Measurements from ENCODE around the gene ZFHX2. TPM values are rescaled to one million over a fixed set of nuclear protein-coding genes. Genes with fewer than 3 reads are reported as not detected.
"Not testable (repeated sequence)": the region's sequence is repeated elsewhere in the genome, so short reads cannot be mapped to it uniquely, and the experiment has no call there.

ZFHX2 gene
- total RNA-seq, result 12.5 TPM

- DNase-seq (ENCODE audit: low spot score), result peak; percentile 87
Observed at GRCh38 chr14:23551266-23552028, at the start of gene ZFHX2. Gene ZFHX2 (minus strand): TSS chr14:23551765. CDS start chr14:23535325, 16,440 bp downstream.

GRCh38 chr14:23600806-23601205 is 49.2 kb upstream of the ZFHX2 start:
- no peak for DNase-seq (ENCODE audit: low spot score)

GRCh38 chr14:23600322-23600707 is 48.8 kb upstream of the ZFHX2 start:
- DNase-seq (ENCODE audit: low spot score), result no peak

- not testable (repeated sequence) for DNase-seq (ENCODE audit: low spot score)
Observed at GRCh38 chr14:23594191-23594590, 42.6 kb upstream of the ZFHX2 start.

- no peak for DNase-seq (ENCODE audit: low spot score)
Observed at GRCh38 chr14:23590198-23590597, 38.6 kb upstream of the ZFHX2 start.

DNA sequence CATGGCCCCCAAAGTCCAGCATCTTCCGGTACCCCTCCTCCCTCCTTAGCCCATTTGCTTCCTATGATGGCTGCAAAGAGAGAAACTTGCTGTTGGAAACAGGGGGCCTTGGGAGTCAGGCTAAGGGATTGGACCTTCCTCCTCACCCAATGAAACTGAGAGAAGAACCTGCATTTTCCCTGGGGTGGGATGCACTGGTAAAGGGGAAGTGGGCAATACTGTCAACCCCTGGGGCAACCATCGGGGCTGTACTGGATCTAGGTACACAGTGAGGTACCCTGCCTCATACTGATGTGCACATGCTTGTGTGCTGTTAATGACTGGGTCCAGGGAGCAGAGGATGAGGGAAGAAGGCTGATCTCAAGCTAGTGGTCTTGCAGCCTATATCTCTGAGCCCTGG is 38.0 kb upstream of the ZFHX2 start:
- DNase-seq (ENCODE audit: low spot score), result no peak

- peak; percentile 91 for DNase-seq (ENCODE audit: low spot score)
Observed at GRCh38 chr14:23588884-23589598, 37.5 kb upstream of the ZFHX2 start.

DNA sequence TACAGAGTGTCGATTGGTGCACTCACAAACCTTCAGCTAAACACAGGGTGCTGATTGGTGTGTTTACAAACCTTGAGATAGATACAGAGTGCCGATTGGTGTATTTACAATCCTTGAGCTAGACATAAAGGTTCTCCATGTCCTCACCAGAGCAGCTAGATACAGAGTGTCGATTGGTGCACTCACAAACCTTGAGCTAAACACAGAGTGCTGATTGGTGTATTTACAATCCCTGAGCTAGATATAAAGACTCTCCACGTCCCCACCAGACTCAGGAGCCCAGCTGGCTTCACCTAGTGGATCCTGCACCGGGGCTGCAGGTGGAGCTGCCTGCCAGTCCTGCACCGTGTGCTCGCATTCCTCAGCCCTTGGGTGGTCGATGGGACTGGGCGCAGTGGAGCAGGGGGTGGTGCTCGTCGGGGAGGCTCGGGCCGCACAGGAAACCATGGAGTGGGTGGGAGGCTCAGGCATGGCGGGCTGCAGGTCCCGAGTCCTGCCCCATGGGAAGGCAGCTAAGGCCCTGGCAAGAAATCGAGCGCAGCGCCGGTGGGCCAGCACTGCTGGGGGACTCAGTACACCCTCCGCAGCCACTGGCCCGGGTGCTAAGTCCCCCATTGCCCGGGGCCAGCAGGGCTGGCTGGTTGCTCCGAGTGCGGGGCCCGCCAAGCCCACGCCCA is 33.1 kb upstream of the ZFHX2 start:
- not testable (repeated sequence) for DNase-seq (ENCODE audit: low spot score)

GRCh38 chr14:23583761-23584526 is 32.4 kb upstream of the ZFHX2 start:
- DNase-seq (ENCODE audit: low spot score), result not testable (repeated sequence)

DNA sequence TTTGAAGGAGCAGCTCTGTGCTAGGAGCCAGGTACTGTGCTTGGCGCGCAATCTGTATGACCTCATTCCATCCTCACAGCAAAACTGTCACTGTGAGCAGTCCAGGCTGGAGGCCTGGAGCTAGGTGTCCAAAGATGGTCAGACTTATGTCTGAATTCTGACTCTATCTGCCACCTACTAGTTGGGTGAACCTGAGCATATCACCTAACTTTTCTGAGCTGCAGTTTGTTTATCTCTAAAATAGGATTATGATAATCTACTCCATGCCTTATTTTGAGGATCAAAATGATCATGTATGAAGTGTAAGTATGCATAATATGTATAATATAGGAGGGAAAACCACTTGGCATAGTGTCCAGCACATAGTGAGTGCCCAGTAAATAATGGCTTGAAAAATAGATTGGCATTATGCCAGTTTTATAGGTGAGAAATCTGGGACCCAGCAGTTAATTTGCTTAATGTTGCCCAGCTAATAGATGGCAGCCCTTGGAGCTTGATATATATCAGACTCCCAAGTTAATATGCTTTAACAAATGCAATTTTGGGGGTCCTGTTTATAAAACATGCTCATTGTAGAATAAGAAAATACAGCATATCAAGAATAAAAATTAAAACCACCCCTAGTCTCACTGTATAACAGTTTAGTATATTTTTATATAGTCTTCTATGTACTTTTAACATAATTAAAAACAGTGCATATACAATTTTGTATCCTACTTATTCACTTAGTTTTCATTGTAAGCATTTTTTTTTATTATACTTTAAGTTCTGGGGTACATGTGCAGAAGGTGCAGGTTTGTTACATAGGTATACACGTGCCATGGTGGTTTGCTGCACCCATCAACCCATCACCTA is 31.6 kb upstream of the ZFHX2 start:
- DNase-seq (ENCODE audit: low spot score), result no peak

- DNase-seq (ENCODE audit: low spot score), result no peak
Observed at GRCh38 chr14:23580948-23581281, 29.4 kb upstream of the ZFHX2 start.

DNA sequence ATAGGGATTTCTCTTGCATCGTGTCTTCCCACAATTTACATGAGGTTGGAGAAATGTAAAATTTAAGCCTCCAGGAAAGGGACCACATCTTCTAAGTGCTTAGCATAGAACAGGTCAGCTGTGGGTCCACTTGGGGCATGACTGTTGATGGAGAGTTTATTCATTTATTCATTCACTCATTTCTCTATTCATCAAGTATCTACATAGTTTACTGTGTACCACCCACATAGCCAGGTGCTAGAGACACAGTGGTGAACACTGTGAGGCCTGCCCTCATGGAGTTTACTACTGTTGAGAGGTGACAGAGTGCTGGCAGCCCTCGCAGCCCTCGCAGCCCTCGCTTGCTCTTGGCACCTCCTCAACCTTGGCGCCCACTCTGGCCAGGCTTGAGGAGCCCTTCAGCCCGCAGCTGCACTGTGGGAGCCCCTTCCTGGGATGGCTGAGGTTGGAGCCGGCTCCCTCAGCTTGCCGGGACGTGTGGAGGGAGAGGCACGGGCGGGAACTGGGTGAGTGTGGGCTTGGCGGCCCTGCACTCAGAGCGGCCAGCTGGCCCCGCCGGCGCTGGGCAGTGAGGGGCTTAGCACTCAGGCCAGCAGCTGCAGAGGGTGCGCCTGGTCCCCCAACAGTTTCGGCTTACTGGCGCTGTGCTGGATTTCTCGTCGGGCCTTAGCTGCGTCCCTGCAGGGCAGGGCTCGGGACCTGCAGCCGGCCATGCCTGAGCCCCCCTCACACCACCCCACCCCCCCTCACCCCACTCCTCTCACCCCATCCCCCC is 28.8 kb upstream of the ZFHX2 start:
- no peak for DNase-seq (ENCODE audit: low spot score)

GRCh38 chr14:23579739-23580138 is 28.2 kb upstream of the ZFHX2 start:
- no peak for DNase-seq (ENCODE audit: low spot score)

- DNase-seq (ENCODE audit: low spot score), result no peak
Observed at GRCh38 chr14:23579311-23579630, 27.7 kb upstream of the ZFHX2 start.

DNA sequence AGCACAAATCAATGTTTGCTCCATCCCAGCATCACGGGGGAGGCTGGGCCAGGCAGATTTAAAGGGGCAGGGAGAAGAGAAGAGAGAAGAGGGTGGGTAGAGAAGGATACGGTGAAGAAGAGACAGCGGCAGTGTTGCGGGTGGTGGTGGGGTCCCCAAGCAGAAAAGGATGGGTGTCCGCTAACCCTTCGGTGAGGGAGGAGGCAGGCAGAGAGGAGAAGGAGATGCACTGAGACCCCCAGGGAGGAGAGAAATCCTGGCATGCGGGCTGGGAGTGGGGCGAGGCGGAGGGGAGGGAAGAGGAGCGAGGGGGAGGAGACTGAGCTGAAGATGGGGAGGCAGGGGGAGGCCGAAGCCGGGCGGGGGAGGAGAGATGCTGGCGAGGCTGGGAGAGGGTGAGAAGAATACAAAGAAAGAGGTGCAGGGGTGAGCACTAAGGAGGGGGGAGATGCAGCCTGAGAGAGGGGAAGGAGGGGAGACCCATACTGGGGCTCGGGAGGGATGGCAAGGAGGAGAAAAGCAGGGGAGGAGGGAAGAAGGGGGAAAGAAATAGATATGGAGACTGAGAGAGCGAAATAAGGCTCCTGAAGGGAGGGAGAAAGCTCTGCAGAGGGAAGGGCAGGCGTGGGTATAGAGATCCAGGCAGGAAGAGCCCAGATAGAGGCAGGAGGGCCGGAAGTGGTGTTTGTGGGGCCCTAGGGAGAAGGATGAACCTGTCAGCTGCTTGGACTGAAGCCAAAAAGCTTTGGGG is 27.2 kb upstream of the ZFHX2 start, which contains the start of gene JPH4:
TSS of gene JPH4 (minus strand) at position 231 of the 751 bp plus-strand sequence. CDS start 1,337 bp downstream, outside the sequence.
- no peak for DNase-seq (ENCODE audit: low spot score)

DNA sequence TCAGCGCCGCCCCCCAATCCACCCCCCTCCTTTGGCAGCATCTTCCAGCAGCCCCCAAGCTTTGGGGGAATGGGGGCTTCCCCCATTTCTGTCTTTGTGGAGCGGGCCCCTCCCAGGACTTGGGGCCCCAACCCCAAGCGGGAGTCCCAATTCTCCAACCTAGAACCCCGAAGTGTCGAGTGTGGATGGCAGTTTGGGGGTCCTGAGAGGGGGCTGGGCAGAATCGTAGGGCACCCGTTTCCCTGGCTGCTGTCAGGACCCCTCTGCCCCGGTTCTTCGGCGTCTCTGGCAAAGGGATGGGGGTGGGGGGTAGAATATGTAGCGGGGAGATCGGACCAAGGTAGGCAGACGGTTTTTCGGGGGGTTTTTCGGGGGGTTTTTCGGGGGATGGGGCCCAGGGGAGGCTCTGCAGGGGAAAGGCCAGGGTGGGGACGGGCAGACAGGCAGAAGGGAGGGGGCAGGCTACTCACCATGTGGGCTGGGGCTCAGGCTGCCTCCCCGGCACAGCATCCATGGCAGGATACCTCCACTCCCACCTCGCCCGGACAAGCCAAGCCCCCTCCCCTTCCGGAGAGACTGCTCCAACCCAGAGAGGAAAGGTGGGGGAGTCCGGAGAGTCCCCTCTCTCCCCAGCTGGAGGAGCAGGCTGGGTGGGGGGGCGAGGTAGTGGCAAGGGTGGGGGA is 26.3 kb upstream of the ZFHX2 start:
- no peak for DNase-seq (ENCODE audit: low spot score)

GRCh38 chr14:23577004-23577681 is 25.6 kb upstream of the ZFHX2 start:
- no peak for DNase-seq (ENCODE audit: low spot score)

DNA sequence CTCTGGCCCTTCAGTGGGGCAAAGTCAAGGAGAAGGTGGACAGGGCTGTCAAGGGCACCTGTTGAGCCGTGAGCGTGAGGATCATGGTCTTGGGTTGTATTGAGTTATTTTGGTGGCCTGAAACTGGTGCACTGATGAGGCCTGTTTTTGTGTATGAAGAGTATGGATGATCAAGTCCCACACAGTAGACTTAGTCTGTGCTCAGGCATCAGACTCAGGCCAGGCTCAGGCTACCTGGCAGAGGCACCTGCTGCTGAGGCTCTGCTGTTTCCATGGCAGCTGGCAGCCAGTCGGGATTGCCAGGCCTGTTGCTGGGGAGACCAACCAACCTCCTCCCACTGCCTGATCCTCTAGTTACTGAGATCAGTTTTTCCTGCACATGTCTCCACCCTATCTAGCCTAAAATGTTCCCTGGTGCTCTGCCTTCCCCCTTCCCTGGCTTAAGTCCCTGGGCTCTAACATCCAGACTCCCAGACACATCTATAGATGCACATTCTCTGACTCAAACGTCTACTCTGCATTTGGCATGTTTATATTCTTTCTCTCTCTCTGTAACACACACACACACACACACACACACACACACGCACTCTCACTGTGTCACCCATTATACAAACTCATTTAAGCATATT is 21.9 kb upstream of the ZFHX2 start:
- no peak for DNase-seq (ENCODE audit: low spot score)
